Activated CD4-positive, alpha-beta T cell treated with anti-CD3 and anti-CD28 coated beads, Interleukin-2, amount 50 U/mL, for 16 hours (primary cell): ENCODE results near the gene ARHGEF19.
A peak's percentile ranks its signal among the peaks of the same experiment; 100 is the strongest.
"Not testable (repeated sequence)": the region's sequence is repeated elsewhere in the genome, so short reads cannot be mapped to it uniquely, and the experiment has no call there.

Experiments
- DNase-seq: peaks from one replicate; pipeline ENCODE4 v3.0.0-alpha.2; 2020

Gene ARHGEF19

DNA sequence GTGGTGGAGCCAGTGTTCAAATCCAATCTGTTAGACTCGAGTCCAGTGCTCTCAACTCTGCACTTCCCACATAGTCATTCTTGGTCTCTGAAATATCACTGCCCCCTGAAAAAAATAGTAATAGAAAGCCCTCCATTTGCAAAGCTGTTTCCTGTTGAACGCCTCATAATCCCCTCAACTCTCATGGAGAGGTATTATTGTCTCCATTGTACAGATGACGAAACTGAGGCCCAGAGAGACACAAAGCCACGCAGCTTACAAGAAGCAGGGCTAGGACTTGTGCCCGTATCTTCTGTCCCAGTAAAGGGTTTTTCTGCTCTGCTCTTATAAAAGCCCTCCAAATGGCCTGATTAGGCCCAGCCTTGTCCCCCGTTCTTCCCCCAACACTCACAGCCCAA lies 6.2 kb upstream of the ARHGEF19 start:
- no peak for DNase-seq

DNA sequence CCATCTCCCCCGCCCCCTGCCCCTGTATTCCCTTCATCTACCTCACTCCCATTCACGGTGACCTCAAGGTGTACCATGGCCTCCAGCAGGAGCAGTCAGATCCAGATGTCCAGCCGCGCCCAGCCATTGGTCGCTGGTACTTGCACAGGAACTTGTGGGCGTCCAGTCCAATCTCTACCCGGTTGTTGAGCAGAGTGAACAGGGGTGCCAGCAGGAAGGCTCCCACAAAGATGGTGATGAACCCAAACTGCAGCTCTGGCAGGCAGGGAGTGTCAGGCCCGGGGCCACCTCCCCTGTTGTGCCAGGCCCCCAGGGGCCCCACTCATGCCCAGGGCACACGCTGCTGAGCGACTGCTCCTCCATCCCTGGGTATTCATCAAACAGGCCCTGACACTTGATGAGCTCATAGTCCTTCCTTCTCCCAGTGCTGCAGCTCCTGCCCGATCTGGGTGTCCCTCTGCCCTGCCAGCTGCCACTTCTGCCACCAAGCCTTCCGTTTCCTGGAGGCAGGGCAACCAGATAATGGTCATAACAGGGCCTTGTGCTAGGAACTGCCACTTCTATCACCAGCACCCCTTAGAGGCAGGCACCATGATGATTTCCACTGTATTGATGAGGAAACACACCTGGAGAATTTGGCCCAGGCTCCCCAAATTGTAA lies 5.7 kb upstream of the ARHGEF19 start:
- no peak for DNase-seq

DNA sequence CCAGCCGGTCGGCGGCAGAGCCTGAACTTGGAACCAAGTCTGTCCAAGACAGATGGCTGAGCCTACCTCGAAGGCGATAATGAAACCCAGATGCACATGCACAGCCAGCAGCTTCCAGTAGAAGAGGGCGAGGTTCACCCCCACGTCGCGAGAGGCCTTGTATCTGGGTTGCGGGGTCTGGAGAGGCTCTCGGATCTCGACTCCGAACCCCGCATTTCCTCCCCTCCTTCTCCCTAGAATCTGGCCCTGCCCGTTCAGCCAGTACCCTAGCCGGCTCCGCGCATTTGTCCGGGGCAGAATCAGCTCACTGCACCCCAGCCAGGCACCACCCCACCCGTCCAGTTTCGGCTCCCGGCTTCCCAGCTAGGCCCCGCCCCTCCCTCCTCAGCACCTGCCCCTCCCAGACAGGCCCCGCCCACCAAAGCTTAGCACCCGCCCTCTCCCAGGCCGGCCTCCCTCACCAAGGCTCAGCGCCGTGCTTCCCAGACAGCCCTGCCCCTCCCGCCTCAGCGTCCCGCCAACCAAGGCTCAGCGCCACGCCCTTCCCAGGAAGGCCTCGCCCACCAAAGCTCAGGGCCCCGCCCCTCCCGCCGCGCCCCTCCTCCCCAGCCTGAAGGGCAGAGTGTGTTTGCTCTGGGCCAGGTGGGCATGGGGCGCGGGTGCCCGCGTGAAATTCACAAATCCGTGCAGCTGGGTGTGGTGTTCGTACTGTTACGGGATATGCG lies 4.8 kb upstream of the ARHGEF19 start:
- DNase-seq, result peak; percentile 96

DNA sequence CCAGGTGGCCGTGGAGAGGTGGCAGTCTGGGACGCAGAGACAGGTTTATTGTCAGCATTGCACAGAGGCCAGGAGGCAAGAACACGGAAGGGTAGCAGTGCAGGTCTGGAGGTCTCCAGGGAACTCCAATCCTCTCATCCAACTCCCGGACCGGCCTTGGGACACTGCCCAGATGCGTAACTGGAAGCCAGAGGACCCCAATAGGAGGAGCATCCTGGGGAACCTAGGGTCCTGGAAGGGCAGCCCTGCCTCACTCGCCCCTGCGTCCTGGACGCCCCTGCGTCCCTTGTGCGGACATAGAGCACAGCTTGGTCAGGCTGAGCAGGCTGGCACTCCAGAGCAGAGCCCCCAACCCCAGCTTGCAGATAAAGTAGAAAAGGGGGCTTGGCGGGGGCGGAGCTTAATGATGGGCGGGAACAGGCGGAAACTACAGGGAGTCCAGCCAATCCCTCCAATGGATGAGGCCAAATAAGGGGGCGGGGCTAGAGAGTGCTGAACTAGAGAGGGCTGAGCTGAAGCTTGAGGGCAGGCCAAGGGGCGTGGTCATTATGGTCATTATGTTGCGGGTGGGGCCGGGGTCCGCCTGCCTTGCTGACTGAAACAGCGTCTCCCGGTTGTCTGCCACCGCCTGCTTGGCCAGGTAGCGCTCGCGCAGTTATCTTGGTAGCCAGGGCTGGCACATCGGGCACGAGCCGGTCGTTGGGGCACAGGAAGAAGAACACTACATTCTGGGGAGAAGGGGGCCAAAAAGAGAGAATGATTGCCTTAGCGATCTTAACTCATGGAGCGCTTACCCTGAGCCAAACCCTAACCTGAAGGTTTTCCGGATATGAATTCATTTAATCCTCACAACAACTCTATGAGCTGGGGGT lies 3.7 kb upstream of the ARHGEF19 start:
- DNase-seq, result peak; percentile 72

DNA sequence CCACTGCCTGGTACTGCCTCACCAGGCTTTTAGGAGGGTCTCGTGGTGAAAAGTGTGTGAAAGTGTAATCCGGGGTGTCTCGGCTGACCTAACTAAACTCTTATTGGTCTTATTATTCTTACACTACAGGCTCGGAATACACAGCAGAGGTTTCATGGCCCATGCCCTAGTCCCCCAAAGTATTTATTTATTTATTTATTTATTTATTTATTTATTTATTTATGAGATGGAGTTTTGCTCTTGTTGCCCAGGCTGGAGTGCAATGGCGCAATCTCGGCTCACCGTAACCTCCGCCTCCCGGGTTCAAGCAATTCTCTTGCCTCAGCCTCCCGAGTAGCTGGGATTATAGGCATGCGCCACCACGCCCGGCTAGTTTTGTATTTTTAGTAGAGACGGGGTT lies 2.8 kb upstream of the ARHGEF19 start:
- not testable (repeated sequence) for DNase-seq

DNA sequence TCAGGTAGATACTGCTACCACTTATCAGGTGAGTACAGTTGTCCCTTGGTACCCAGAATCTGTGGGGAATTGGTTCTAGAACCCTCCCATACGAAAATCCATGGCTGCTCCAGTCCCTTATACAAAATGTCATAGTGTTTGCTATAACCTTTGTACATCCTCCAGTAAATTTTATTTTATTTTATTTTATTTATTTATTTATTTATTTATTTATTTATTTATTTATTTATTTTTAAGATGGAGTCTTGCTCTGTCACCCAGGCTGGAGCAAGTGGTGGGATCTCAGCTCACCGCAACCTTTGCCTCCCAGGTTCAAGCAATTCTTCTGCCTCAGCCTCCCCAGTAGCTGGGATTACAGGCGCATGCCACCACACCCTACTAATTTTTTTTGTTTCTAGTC lies 1.1 kb upstream of the ARHGEF19 start:
- not testable (repeated sequence) for DNase-seq

DNA sequence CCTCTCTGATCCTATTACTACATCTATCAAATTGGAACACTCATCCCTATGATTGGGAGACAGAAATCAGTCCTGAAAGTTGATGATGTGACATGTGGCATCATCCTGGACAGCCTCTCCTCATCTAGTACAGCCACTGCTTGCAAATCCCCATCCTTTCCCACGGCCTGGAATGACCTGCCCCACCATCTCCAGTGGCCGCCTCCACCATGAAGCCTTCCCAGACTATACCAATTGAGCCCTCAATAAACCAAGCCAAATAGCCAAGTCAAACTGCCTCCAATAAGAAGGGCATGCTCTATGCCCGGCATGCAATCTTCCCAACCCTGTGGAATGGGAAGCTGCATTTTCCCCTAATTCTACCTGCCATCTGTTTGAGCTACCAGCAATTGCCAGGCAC lies 561 bp upstream of the ARHGEF19 start:
- no peak for DNase-seq

DNA sequence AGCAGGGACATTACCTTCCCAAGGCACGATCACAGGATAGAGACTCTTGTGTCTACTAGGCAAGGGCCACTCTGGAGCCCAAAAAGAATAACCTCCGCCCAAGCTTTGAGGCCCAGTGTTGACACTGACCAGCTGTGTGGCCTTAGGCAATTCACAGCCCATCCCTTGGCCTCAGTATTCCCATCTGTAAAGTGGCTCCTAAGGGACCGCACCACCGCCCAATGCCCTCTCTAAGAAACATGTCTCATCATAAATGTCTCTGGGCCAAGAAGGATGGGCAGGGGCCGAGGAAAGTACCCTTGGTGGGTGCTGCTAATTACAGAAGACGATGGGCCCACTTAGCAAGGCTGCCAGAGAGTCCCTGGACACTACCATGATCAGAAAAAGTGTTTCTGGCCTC lies 628 bp downstream of the ARHGEF19 start:
- DNase-seq, result no peak

DNA sequence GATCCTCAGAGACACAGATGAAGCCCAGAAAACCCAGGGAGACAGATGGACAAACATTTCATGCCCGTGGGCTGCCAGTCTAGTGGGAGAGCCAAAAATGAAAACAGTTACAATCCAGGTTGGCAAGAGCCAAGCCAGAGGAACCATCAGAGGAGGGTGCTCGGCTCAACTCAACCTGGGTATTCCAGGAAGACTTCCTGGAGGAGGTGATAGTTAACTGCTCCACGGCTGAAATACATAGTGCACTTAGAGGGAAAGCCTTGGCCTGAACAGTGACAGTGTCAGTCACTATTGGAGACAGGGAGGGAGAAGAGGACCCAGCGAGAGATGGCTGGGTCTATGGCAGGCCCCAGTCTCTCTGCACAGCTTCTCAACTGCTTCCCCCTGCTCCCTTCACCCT lies 1.9 kb downstream of the ARHGEF19 start:
- DNase-seq, result no peak

DNA sequence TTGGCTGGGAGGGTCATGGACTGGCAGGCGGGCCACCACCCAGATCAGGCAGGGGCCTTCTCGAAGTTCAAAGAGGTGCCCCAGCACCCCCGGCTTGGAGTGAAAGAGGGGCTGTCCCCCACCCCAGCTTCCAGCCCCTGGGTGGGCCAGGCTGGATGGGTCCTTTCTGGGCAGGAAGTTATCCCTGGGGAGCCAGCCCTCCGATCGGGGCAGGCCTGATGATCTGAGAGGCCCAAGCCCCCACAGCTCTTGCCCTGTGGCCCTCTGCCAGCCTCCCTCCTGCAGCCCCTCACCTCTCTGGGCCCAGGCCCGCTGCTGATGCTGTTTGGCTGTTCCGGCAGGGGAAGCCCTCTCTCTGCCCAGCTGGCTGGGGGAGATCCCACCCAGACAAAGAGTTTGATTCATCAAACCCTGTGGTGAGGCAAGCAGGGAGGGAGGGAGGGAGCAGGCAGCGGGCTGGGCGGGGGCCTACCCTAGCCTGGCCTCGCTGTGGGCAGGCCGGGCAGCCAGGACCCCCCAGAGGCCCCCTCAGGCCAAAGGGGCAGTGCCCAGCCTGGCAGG lies 2.5 kb downstream of the ARHGEF19 start:
- DNase-seq, result no peak

DNA sequence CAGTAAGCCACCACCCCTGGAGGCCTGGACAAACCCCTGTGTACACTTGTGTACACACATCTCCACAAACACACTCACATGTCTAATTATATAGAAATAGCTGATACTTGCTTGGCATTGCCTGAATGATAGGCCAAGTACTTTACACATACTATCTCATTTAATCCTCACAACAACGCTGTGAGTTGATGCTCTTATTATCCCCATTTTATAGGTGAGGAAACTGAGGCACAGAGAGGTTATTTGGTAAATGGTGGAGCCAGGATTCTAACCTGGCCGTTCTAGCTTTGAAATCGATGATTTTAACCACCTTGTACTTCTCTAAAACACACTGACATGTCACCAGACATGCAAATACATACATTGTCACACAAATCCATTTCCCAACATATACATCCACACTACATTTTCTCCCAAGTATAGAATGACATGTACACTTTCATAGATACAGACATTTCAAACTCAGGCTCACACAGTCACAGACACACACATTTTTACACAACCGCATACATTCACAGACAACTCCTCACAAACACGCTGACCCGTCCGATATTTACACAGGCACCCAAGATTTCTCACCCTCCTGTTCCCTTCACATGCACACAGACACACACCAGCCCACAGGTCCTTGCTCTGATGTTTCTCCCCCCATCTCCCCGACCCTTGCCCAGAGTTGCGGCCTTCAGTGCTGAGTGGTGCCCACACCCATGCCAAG lies 3.2 kb downstream of the ARHGEF19 start:
- DNase-seq, result no peak

DNA sequence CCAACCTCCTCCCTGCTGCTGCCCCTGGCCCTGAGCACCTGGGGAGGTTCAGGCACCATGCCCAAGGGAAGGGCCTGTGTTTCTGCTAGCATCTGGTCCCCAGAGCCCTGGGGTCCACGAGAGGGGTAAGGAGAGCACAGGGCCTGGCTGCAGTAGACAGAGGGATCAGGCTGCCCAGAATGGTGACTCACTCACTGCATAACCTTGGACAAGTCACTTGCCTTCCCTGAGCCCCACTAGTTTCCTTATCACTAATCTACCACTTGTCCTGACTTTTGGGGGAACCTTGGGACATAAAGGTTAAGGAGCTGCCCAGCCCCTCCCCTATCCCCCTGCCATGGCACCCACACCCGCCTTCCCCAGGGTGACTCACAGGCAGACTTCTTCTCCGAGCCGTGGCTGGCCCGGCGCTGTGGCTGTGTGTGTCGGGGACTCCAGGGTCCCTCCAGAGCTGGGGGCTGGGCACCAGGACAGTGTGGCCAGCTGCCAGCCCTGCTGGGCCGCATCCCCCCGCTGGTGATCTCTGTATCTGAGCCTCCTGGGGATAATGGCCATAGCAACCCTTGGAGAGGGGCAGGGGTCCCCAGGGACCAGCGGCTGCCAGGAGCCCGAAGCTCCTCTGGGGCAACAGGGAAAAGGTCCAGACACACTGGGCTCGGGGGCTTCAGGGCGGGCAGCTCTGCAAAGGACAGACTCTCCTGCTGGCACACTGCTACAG lies 4.0 kb downstream of the ARHGEF19 start:
- DNase-seq, result no peak

DNA sequence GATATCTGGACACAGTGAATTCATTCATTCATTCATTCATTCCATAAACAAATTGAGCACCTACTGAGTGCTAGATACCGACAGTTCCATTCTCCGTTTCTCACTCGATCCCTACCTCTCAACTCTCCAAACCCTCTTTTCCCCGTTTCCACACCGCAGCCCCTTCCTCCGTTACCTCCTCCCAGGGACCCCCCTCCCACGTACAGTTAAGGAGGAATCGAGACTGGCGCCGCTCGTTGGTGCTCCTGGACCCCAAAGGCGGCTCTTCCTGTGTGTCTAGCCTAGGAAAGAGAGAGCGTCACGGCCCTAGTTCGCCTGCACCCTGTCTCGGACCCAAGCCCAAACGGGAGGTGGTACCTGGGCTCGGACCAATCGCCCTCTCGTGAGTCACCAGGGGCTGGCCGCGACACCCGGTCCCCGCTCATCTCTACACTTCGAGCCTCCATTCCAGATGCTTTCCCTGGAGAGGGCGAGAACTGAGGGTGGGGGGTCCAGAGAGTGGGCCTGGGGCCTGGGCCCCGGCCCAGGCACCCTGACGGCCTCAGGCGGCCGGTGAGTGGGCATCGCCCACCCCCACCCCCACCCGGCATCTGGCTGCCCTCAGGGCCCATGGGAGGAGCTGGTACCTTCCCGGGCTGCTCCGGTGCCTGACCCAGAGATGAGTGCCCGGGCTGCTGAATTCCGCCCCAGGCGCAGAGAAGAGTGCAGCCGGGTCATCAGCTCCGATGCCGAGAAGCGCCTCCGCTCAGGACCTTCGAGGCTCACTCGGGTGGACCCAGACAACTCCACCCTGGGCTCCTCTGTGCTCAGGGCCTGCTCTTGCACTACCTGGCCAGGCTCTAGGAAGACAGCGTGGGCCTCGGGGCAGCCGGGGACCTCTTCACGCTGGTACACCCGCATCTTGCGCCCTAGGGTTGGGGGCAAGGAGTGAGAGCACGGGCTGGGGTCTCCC lies 4.9 kb downstream of the ARHGEF19 start:
- DNase-seq, result no peak

DNA sequence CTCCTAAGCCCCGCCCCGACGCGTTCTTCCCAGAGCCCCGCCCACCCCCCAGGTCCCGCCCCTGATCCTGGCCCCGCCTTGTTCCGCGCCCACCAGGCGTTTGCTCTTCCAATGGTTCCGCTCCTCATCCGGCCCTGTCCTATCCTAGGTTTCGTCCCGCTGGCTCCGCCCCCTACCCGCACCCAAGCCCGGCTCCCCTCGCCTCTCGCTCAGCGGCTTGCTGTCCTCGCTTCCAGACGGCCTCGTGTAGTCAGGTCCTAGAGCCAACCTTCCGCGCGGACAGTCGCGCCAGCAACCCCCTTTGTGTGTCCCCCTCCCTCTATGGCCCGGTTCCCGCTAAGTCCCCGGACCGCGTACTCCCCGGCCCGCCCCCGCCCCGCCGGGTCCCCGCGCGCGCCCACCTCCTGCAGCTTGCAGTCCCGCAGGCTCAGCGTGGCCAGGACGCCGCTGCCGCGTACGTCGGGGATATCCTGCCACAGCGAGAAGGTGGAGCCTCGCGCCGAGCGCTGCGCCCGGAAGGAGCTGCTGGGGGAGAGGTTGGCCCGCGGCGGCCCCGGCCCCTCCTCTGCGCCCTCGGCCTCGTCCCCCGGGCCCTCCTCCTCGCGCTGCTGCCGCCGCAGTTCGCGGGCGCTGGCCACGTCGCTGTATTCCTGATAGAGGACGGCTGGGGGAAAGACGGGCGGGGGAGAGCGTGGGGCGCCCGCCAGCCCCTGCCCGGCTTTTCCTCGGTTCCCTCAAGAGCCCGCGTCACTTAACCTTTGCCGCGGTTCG lies 5.7 kb downstream of the ARHGEF19 start:
- peak; percentile 96 for DNase-seq

DNA sequence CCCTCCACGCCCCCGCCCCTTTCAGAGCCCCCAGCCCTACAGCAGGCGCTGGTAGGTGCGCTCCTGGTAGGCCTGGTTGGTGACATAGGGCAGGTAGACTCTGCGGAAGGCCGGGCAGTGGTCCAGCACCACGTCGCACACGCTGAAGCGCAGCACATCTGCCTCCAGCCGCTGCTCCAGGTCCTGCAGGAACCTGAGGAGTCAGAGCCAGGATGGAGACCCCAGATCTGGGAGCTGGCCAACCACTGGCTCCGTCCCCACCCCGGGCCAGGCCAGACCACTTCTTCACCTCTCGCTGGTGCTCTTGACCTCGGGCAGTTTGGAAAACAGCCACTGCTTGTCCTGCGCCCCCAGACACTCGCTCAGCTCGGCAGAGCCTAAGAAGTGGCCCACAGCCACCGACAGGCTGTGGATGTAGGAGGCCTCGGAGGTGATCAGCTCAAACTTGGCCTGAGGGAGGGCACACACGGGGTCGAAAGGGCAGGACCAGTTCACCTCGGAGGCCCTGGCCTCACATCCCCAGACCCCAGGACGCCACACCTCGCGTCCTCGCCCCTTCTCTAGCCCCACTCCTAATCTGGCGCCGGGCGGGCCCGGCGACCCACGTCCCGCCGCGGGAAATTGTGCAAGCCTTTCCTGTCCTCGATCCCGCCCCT lies 6.4 kb downstream of the ARHGEF19 start:
- DNase-seq, result no peak

DNA sequence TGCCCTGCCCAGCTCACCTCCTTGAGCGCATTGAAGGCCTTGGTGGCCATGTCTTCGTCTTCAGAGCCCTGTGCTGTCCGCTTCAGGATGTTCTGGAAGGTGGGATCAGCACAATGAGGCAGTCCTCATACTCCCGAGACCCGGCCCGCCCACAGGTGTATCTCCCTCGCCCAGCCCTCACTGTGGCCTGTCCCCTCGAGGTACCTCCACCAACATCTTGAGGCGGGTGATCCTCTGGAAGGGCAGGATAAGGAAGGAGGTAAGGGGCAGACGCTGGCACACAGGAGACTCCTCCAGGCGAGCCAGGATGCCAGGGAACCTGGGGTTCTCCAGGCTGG lies 7.1 kb downstream of the ARHGEF19 start:
- no peak for DNase-seq

DNA sequence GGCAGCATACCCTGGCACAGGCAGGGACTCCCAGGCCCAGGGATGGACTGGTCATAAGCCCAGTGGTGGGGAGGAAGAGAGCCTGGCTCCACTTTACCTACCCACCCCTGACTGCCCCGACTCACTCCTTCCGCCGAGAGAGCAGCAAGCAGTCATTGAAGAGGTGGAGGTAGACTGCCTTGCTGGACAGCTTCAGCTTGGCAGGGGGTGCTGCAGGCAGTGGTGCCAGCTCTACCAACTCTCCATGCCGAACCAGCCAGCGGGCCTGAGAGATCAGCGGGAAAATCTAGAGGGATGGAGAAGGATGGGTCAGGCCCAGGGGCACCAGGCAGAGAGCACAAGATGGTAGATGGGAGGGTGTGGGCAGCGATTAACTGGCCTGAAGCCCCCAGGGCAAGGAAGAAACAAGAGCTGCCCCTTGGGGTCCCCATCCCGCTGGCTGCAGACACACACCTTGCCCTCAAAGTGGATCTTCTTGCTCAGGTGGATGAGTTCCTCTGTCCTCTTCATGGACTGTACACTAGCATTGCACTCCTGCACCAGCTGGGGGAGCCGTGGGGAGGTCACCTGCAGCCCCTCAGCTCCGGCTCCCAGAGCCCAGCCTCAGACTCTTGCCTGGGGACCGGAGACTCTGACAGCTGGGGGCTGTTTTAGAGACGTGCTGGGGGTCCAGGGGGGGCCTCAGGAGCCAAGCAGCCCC lies 7.7 kb downstream of the ARHGEF19 start:
- peak; percentile 21 for DNase-seq

DNA sequence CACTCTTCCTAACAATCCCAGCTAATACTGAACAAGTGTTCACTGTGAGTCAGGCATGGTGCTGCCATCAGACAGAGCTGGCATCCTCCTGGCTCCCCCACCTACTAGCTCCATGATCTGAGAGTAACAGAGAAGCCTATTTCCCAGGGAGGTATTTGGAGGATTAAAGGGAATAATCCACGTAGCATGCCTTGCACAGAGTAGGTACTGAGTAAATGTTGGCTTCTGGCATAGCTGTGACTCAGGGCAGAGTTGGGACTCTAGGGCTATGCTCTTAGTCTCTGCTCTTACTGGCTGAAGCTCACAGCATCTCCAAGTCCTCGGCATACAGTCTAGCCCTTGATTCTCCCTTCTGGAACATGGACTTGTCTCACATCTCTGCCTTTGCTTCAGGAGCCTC lies 8.2 kb downstream of the ARHGEF19 start:
- DNase-seq, result no peak

DNA sequence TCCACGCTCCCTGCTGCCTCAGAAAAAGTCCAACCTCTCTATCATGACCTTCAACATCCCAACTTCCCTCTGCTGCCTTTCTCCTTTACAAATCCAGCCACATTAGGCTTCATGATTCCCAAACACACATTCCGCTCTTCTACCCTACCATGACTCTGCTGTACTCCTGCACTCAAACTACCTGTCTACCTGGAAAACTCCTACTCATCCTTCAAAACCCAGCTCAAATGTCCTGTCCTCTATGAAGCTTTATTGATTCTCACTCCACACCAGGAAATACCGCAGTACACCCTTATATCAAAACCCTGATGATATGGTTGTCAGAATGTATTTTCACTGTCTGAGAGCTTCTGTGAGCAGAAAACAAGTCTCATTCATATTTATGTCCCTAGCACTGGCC lies 8.9 kb downstream of the ARHGEF19 start:
- no peak for DNase-seq
